ENCODE results near the gene DCDC2C.

The DCDC2C gene

GRCh38 chr2:3847397-3848052 is 144.2 kb downstream of the DCDC2C start:
- no peaks in the 10 kb centered on the region for H4K20me1 ChIP-seq (ENCODE audit: insufficient read depth)
- no peak overlapping the region for H3K27ac ChIP-seq
- no peak overlapping the region for H3K9ac ChIP-seq
- H2AFZ ChIP-seq (ENCODE audit: low read depth) = no peak overlapping the region
- H3K27me3 ChIP-seq (ENCODE audit: insufficient read depth, low read depth) = no peaks in the 10 kb centered on the region
- H3K36me3 ChIP-seq (ENCODE audit: insufficient read depth) = no peaks in the 10 kb centered on the region
- H3K4me1 ChIP-seq (ENCODE audit: low read depth, poor library complexity, severe bottlenecking) = no peaks in the 10 kb centered on the region
- no peak for TF ChIP-seq CTCF (conservative IDR thresholded peaks at IDR 0.05; ENCODE audit: low read depth, low read length)
- H3K4me3 ChIP-seq (IDR thresholded peaks at IDR 0.05; ENCODE audit: insufficient read depth, low read depth, low read length) = no peak overlapping the region
- no peaks in the 10 kb centered on the region for H3K79me2 ChIP-seq (ENCODE audit: insufficient read depth, low read depth)
- no peak overlapping the region for H3K4me2 ChIP-seq

DNA sequence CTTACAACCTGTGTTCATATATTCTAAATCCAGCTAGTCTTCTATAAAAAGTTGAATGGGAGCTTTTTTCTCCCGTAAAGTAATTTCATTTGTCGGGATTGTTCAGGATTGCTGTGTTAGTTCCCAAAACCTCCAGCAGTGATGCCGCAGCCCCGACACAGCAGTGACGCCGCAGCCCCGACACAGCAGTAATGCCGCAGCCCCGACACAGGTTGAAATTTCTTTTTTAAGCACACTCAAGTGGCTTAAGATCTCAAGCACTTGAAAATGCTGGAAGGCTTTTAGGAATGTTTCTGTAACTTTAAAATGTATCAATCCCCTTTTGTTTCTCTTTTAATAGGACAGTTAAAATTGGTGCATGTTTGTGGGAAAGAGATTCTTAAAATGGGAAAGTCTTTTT is 145.4 kb downstream of the DCDC2C start:
- Histone ChIP-seq H3K79me2 (ENCODE audit: insufficient read depth, low read depth) (no peaks in the 10 kb centered on the region), H2AFZ (ENCODE audit: low read depth) (no peak overlapping the region), H3K4me1 (ENCODE audit: low read depth, poor library complexity, severe bottlenecking) (no peaks in the 10 kb centered on the region), H4K20me1 (ENCODE audit: insufficient read depth) (no peaks in the 10 kb centered on the region), H3K4me3 (IDR thresholded peaks at IDR 0.05; ENCODE audit: insufficient read depth, low read depth, low read length) (no peak overlapping the region), H3K27ac (no peak overlapping the region), H3K9ac (no peak overlapping the region), H3K4me2 (no peak overlapping the region), H3K27me3 (ENCODE audit: insufficient read depth, low read depth) (no peaks in the 10 kb centered on the region), H3K36me3 (ENCODE audit: insufficient read depth) (no peaks in the 10 kb centered on the region)
- TF ChIP-seq CTCF (conservative IDR thresholded peaks at IDR 0.05; ENCODE audit: low read depth, low read length) = no peak

- no peak for TF ChIP-seq CTCF (conservative IDR thresholded peaks at IDR 0.05; ENCODE audit: low read depth, low read length)
- no peaks in the 10 kb centered on the region for H3K79me2 ChIP-seq (ENCODE audit: insufficient read depth, low read depth)
- no peaks in the 10 kb centered on the region for H3K36me3 ChIP-seq (ENCODE audit: insufficient read depth)
- H3K9ac ChIP-seq = no peak overlapping the region
- no peaks in the 10 kb centered on the region for H3K27me3 ChIP-seq (ENCODE audit: insufficient read depth, low read depth)
- no peak overlapping the region for H2AFZ ChIP-seq (ENCODE audit: low read depth)
- H3K4me1 ChIP-seq (ENCODE audit: low read depth, poor library complexity, severe bottlenecking) = no peaks in the 10 kb centered on the region
- no peak overlapping the region for H3K4me3 ChIP-seq (IDR thresholded peaks at IDR 0.05; ENCODE audit: insufficient read depth, low read depth, low read length)
- no peaks in the 10 kb centered on the region for H4K20me1 ChIP-seq (ENCODE audit: insufficient read depth)
- no peak overlapping the region for H3K4me2 ChIP-seq
- H3K27ac ChIP-seq = no peak overlapping the region
Measured at GRCh38 chr2:3849213-3849612, 145.8 kb downstream of the DCDC2C start.

GRCh38 chr2:3857576-3857975 is 154.2 kb downstream of the DCDC2C start:
- no peak for TF ChIP-seq CTCF (conservative IDR thresholded peaks at IDR 0.05; ENCODE audit: low read depth, low read length)
- H4K20me1 ChIP-seq (ENCODE audit: insufficient read depth) = no peaks in the 10 kb centered on the region
- H3K27ac ChIP-seq = no peak overlapping the region
- no peaks in the 10 kb centered on the region for H3K36me3 ChIP-seq (ENCODE audit: insufficient read depth)
- no peaks in the 10 kb centered on the region for H3K79me2 ChIP-seq (ENCODE audit: insufficient read depth, low read depth)
- no peak overlapping the region for H3K4me2 ChIP-seq
- H3K27me3 ChIP-seq (ENCODE audit: insufficient read depth, low read depth) = no peaks in the 10 kb centered on the region
- no peak overlapping the region for H2AFZ ChIP-seq (ENCODE audit: low read depth)
- H3K4me3 ChIP-seq (IDR thresholded peaks at IDR 0.05; ENCODE audit: insufficient read depth, low read depth, low read length) = no peak overlapping the region
- no peak overlapping the region for H3K9ac ChIP-seq
- H3K4me1 ChIP-seq (ENCODE audit: low read depth, poor library complexity, severe bottlenecking) = no peaks in the 10 kb centered on the region
